Stimulated activated CD8-positive, alpha-beta memory T cell treated with anti-CD3 and anti-CD28 coated beads, Interleukin-15, amount 100 ng/mL, for 24 hours (primary cell): ENCODE measurements around the gene ISG20L2.
A peak's percentile ranks its signal among the peaks of the same experiment; 100 is the strongest.

Source experiments
- DNase-seq: peaks from one replicate; pipeline ENCODE4 v3.0.0-alpha.2; 2020; ENCODE audit warnings: low read depth

The ISG20L2 gene

DNA sequence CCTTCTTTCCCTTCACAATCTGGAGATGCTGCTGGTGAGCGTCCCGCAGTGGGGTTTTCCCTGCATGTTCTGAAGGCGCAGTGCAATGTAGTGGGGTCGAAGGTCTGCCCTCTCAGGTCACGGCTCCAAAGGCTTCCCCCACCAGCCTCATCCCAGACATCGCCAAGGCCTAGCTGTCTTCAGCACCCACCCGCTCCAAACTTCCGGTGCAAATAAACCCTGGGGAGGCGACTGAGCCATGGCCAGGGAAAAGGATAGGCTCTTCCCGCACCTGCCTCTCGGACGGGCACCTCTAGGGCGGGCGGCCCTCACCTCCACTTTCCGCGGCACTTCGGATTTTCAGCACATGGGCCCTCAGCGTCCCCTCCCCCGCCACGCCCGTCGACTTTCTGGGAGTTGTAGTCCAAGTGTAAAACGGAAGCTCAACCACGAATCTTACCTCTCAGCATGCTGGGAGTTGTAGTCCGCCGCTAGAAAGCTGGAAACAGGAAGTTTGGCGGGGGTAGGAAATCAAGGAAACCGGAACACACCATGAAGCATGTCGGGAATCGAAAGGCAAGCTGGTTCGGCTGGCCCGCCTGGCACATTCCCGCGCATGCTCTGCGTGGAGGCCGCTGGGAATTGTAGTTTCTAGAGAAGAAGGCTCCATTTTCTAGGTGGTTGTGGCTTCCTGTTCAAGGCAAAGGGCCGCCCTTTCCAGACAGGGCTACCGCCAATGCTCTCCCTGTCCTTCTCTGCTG is 12.3 kb upstream of the ISG20L2 start, which contains the start of gene MRPL24:
Gene MRPL24 (minus strand): TSS at position 348 of the 740 bp plus-strand sequence. CDS start 2,384 bp downstream, outside the sequence.
- DNase-seq = peak; percentile 81

GRCh38 chr1:156740237-156740740 is 11.7 kb upstream of the ISG20L2 start:
- DNase-seq = no peak

DNA sequence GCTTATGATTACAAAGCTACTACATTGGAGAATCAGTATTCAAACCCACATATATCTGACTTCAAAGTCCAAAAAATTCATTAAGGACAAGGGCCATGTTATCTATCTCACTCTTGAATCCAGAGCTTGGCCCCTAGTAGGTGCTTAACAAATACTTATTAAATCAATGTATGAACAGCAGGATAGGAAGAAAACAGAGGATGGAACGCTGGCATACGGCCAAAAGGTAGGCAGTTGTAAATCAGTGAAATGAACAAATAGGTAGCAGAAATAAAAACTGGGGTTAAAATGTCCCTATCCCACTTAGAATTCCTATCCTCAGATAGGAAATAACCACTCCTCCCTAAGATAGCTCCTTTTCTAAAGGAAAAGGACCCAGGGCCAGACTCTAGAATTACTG is 10.3 kb upstream of the ISG20L2 start:
- DNase-seq = no peak

- no peak for DNase-seq
Measured at GRCh38 chr1:156738407-156738806, 9.8 kb upstream of the ISG20L2 start.

DNA sequence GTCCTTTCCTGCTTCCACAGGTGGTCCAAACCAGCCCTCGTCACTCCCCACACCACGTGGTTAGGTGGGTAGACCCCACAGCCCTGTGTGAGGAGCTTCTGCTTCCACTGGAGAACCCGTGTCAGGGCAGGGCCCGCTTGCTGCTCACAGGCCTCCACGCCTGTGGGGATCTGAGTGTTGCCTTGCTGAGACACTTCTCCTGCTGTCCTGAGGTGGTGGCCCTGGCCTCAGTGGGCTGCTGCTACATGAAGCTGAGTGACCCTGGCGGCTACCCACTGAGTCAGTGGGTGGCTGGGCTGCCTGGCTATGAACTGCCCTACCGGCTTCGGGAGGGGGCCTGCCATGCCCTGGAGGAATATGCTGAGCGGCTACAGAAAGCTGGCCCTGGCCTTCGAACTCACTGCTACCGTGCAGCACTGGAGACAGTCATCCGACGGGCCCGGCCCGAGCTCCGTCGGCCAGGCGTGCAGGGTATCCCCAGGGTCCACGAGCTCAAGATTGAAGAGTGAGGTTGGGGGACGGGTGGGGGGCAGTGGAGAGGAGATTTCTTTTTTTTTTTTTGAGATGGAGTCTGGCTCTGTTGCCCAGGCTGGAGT is 5.5 kb upstream of the ISG20L2 start:
- no peak for DNase-seq

DNA sequence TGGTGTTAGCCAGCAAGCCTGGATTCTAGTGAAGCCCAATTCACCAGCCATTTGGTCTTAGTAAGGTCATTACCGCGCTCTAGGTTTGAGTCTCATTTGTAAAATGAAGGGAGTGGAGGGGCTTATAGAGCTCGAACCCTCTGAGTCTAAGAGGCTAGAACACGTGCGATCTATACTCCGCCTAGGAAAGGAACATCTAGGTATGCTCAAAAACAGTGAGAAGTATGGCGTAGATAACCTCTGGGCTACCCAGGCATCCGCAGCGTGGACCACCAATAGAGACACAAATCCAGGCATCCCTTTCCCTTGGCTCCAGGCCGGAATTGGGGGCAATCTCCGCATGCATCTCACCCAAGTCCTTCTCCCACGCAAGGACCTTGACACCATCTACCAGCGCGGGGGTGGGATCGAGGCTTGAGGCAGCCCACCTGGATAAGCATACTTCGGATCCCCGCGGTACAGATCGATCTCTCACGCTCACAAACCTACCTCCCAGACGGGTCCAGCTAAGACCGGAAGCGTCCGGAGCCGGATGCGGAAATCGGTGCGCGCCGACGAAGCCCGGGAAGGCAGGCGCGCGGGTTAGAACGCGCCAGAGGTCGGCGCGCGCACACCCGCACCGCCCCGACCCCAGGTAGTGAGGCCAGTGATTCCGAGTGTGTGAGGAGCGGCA is 504 bp downstream of the ISG20L2 start, which contains the start of gene METTL25B:
Gene METTL25B (plus strand): TSS at position 544 of the 673 bp plus-strand sequence. CDS start 636 bp downstream, outside the sequence.
- DNase-seq = no peak

GRCh38 chr1:156727492-156727891 is 1.1 kb downstream of the ISG20L2 start:
- no peak for DNase-seq

- DNase-seq = no peak
Measured at GRCh38 chr1:156726549-156727226, 1.9 kb downstream of the ISG20L2 start.

- DNase-seq = peak; percentile 62
Measured at GRCh38 chr1:156725683-156726280, 2.8 kb downstream of the ISG20L2 start.

- DNase-seq = no peak
Measured at GRCh38 chr1:156721535-156721934, 7.0 kb downstream of the ISG20L2 start.

- no peak for DNase-seq
Measured at GRCh38 chr1:156721131-156721530, 7.4 kb downstream of the ISG20L2 start.

- no peak for DNase-seq
Measured at GRCh38 chr1:156717351-156717750, 11.2 kb downstream of the ISG20L2 start.

DNA sequence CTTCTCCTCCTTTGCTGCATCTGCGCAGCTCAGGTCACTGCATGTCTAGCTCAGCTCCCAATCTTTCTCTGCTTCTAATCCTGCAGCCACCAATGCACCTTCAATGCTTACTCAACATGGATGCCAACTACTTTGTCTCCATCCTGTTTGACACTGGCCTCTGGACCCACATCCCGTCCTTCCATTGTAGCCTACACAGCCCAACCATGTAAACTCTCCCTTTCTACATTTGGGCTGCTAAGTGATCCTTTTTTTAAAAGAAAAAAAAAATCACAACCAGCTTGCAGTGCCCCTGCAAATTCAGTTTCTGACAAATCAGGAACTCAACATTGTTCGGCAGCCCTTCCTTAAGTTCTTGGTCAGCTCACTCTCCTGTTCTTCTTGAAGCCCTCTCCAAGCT is 13.7 kb downstream of the ISG20L2 start:
- no peak for DNase-seq

DNA sequence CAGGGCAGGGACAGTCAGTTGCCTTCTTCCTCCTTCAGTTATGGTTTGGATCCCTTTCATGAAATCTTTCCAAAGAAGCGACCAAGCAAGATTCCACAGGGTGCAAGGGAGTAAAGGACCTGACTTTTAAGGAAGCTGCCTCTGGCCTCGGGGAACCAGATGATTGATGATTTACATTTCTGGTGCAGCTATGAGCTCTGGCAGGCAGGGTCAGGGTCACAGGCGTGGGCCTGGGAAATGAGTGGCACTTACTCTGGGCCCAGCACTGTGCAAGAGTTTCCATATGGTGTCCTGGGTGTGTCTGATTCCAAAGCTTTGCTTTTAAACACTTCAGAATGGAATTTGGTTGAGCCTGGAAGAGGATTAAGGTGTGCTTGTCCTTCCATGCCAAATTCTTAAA is 15.9 kb downstream of the ISG20L2 start:
- no peak for DNase-seq

GRCh38 chr1:156711011-156711817 is 17.4 kb downstream of the ISG20L2 start:
- no peak for DNase-seq

GRCh38 chr1:156709757-156710489 is 18.6 kb downstream of the ISG20L2 start:
- DNase-seq = no peak

DNA sequence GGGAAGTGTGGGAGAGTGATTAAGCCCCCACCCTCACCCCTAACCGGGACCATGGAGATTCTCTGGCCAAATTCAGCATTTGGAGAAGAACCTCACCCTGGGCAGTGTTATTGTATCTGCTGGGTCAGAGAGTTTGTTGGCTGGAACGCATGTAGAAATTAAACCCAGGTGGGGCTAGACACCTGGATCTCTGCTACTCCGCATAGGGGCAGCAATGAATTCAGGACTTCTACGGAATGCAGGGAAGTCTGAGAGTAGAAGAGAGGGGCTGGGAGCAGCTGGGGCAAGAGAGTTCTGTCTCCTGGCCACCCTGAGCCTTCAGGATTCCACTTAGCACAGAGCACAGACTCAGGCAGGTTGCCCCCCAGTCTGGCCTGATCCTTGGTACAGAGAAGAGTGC is 19.5 kb downstream of the ISG20L2 start:
- DNase-seq = no peak

GRCh38 chr1:156708218-156708661 is 20.3 kb downstream of the ISG20L2 start:
- DNase-seq = no peak

GRCh38 chr1:156707417-156708217 is 20.9 kb downstream of the ISG20L2 start:
- no peak for DNase-seq
